BE2C (cell line): Measurements from ENCODE around the gene FGD1. TPM values are rescaled to one million over a fixed set of nuclear protein-coding genes. Genes with fewer than 3 reads are reported as not detected.
"Not testable (repeated sequence)": the region's sequence is repeated elsewhere in the genome, so short reads cannot be mapped to it uniquely, and the experiment has no call there.

ENCODE experiments used
- DNase-seq: peaks from one replicate; pipeline ENCODE4 v3.0.0-alpha.2; 2020
- H3K27me3 ChIP-seq: fragments of 250-450 bp; sonication (Bioruptor Pico); 2 replicates; pipeline ENCODE4 v1.5.1; 2020; ENCODE audit warnings: mild to moderate bottlenecking
- H3K36me3 ChIP-seq: fragments of 250-450 bp; sonication (Bioruptor Pico); 2 replicates; pipeline ENCODE4 v1.5.1; 2020; ENCODE audit warnings: mild to moderate bottlenecking
- H3K4me1 ChIP-seq: fragments of 250-450 bp; sonication (Bioruptor Pico); 2 replicates; pipeline ENCODE4 v1.5.1; 2020
- H3K4me3 ChIP-seq: 2 replicates; pipeline ENCODE4 v1.5.1; 2011; ENCODE audit warnings: low read depth, low read length
- H3K9me3 ChIP-seq: fragments of 250-450 bp; sonication (Bioruptor Pico); 2 replicates; pipeline ENCODE4 v1.5.1; 2020
- CTCF ChIP-seq: IDR thresholded peaks from 2 replicates; pipeline ENCODE4 v1.5.1; 2012; ENCODE audit warnings: mild to moderate bottlenecking, low read depth, low read length
- polyA plus RNA-seq: library from polyadenylated mRNA; unstranded; fragments of >200 nt; gene quantifications from one replicate; pipeline ENCODE4 v1.2.1, GENCODE V29; 2012; ENCODE audit warnings: low read depth, missing spikeins; ENCODE audit not compliant: insufficient read length, insufficient read depth

The FGD1 gene
- 5.4 TPM for polyA plus RNA-seq

- H3K9me3 ChIP-seq: no peaks in the 10 kb centered on the region
- peak within 1 kb of the TSS; percentile 64 for H3K4me3 ChIP-seq
- no peaks in the 10 kb centered on the region for H3K27me3 ChIP-seq
- peak; percentile 74 for DNase-seq
- no peaks in the 10 kb centered on the region for H3K36me3 ChIP-seq
- H3K4me1 ChIP-seq: no peaks in the 10 kb centered on the region
- no peak for TF ChIP-seq CTCF
Observed at GRCh38 chrX:54495814-54496516, at the start of gene FGD1. Gene FGD1 (minus strand): TSS chrX:54496234. CDS start chrX:54495432, 802 bp downstream.

- not testable (repeated sequence) for H3K27me3 ChIP-seq, DNase-seq
- H3K36me3 ChIP-seq: peaks cover 41% of the 10 kb centered on the region
Observed at GRCh38 chrX:54542239-54542638, 46.2 kb upstream of the FGD1 start.

GRCh38 chrX:54540289-54540688 is 44.3 kb upstream of the FGD1 start:
- no peaks in the 10 kb centered on the region for H3K27me3 ChIP-seq
- peaks cover 41% of the 10 kb centered on the region for H3K36me3 ChIP-seq
- no peak overlapping the region for H3K4me3 ChIP-seq
- no peak for DNase-seq
- no peaks in the 10 kb centered on the region for H3K4me1 ChIP-seq
- H3K9me3 ChIP-seq: no peaks in the 10 kb centered on the region
- no peak for TF ChIP-seq CTCF

More at GRCh38 chrX:54542239-54542638, 46.2 kb upstream of the FGD1 start:
- not testable (repeated sequence) for H3K4me1 ChIP-seq, H3K9me3 ChIP-seq, H3K4me3 ChIP-seq

- no peak for DNase-seq
- no peaks in the 10 kb centered on the region for H3K4me1 ChIP-seq
- H3K27me3 ChIP-seq: no peaks in the 10 kb centered on the region
- H3K4me3 ChIP-seq: no peak overlapping the region
- peaks cover 16% of the 10 kb centered on the region for H3K36me3 ChIP-seq
- TF ChIP-seq CTCF: no peak
- no peaks in the 10 kb centered on the region for H3K9me3 ChIP-seq
Observed at GRCh38 chrX:54534271-54534670, 38.2 kb upstream of the FGD1 start.

- DNase-seq: no peak
- no peaks in the 10 kb centered on the region for H3K4me1 ChIP-seq
- H3K27me3 ChIP-seq: no peaks in the 10 kb centered on the region
- H3K9me3 ChIP-seq: no peaks in the 10 kb centered on the region
- H3K4me3 ChIP-seq: peak overlapping the region; percentile 95
- no peak for TF ChIP-seq CTCF
- H3K36me3 ChIP-seq: peaks cover 6% of the 10 kb centered on the region
Observed at GRCh38 chrX:54530357-54530900, 34.4 kb upstream of the FGD1 start.

- Histone ChIP-seq H3K36me3 (peaks cover 6% of the 10 kb centered on the region), H3K27me3 (no peaks in the 10 kb centered on the region), H3K4me3 (peak within 1 kb of the TSS; percentile 95), H3K4me1 (no peaks in the 10 kb centered on the region), H3K9me3 (no peaks in the 10 kb centered on the region)
- TF ChIP-seq CTCF: no peak
- DNase-seq: peak; percentile 88
Observed at GRCh38 chrX:54529552-54530356, 33.7 kb upstream of the FGD1 start, which contains the start of gene GNL3L. Gene GNL3L (plus strand): TSS chrX:54530219. CDS start chrX:54532567, 2,348 bp downstream.
